B cell (primary cell): ENCODE measurements around the gene SLC27A1. TPM values are rescaled to one million over a fixed set of nuclear protein-coding genes. Genes with fewer than 3 reads are reported as not detected.
A peak's percentile ranks its signal among the peaks of the same experiment; 100 is the strongest.

ENCODE experiments used
- ATAC-seq: fragments of 200-7000 bp; cut with Tn5 transposase; one replicate; pipeline ENCODE4 v1.10.0; 2021; ENCODE audit warnings: low read depth, mild to moderate bottlenecking, moderate number of reproducible peaks, moderate library complexity
- CTCF ChIA-PET: fragments of 350-600 bp; sonication (Branson Sonifier 250); formaldehyde crosslinking; loops from one replicate; lab custom pipeline; 2021; ENCODE audit warnings: antibody characterized with exemption, inconsistent platforms; lab: Charles Lee
- POLR2A ChIA-PET: fragments of 350-600 bp; sonication (Branson Sonifier 250); formaldehyde crosslinking; loops from one replicate; lab custom pipeline; 2021; ENCODE audit warnings: antibody characterized with exemption; lab: Charles Lee
- DNase-seq: peaks from one replicate; pipeline ENCODE4 v3.0.0; 2013
- H2AFZ ChIP-seq: 2 replicates; pipeline ENCODE4 v1.6.1; 2012; ENCODE audit warnings: mild to moderate bottlenecking, low read depth, low read length; ENCODE audit not compliant: insufficient read depth, poor library complexity, severe bottlenecking
- H3K27ac ChIP-seq, 2 donors: 1 replicate in 1 of 2; 2 replicates in 1 of 2; pipeline ENCODE4 v1.5.1; 2012 to 2013; ENCODE audit warnings: low read length in 2 of 2, mild to moderate bottlenecking in 2 of 2, moderate library complexity in 1 of 2
- H3K27me3 ChIP-seq, 4 experiments: fragments of 200-600 bp in 1 of 4; sonication (generic) in 1 of 4; replicated peaks in 1 of 4; 1 replicate in 2 of 4; 2 replicates in 2 of 4; pipeline versions ENCODE4 v1.6.1 to v1.7.0; 2013 to 2016; ENCODE audit warnings: low read length in 3 of 4, mild to moderate bottlenecking in 2 of 4, mixed read lengths in 1 of 4, moderate library complexity in 1 of 4; ENCODE audit not compliant: insufficient read depth in 4 of 4, control insufficient read depth in 3 of 4; ENCODE audit errors: control extremely low read depth in 1 of 4
- H3K36me3 ChIP-seq, 2 experiments: replicated peaks in 1 of 2; 1 replicate in 1 of 2; 2 replicates in 1 of 2; pipeline versions ENCODE4 v1.6.1 to v1.7.1; 2013; ENCODE audit warnings: low read length in 1 of 2; ENCODE audit not compliant: insufficient read depth in 2 of 2, control insufficient read depth in 1 of 2; ENCODE audit errors: control extremely low read depth in 1 of 2, extremely low read depth in 1 of 2
- H3K4me1 ChIP-seq, 2 donors: fragments of 200-600 bp in 1 of 2; sonication (generic) in 1 of 2; 1 replicate in 1 of 2; 2 replicates in 1 of 2; pipeline versions ENCODE4 v1.5.1 to v1.6.1; 2013 to 2017; ENCODE audit warnings: low read length in 2 of 2; ENCODE audit not compliant: control insufficient read depth in 2 of 2, insufficient read depth in 2 of 2
- H3K4me2 ChIP-seq: replicated peaks from 2 replicates; pipeline ENCODE3; 2012; ENCODE audit warnings: mild to moderate bottlenecking, low read depth, low read length; ENCODE audit not compliant: poor library complexity, severe bottlenecking
- H3K4me3 ChIP-seq, 5 experiments: fragments of 200-600 bp in 1 of 5; sonication (generic) in 1 of 5; 1 replicate in 3 of 5; 2 replicates in 2 of 5; pipeline versions ENCODE4 v1.5.1 to v1.7.0; 2011 to 2016; ENCODE audit warnings: low read length in 4 of 5, mild to moderate bottlenecking in 4 of 5, low read depth in 2 of 5, control low read depth in 1 of 5, moderate library complexity in 1 of 5; ENCODE audit not compliant: insufficient read depth in 1 of 5; ENCODE audit errors: control extremely low read depth in 1 of 5, extremely low read depth in 1 of 5
- H3K79me2 ChIP-seq: fragments of 200-600 bp; sonication (generic); one replicate; pipeline ENCODE4 v1.6.0; 2016; ENCODE audit warnings: low read length; ENCODE audit not compliant: control insufficient read depth, insufficient read depth
- H3K9ac ChIP-seq: fragments of 200-600 bp; sonication (generic); 2 replicates; pipeline ENCODE4 v1.6.1; 2017; ENCODE audit warnings: mild to moderate bottlenecking, low read length, moderate library complexity
- H3K9me3 ChIP-seq, 3 donors: one replicate each; pipeline versions ENCODE4 v1.6.1 to v1.7.1; 2013; ENCODE audit warnings: low read length in 2 of 3; ENCODE audit not compliant: control insufficient read depth in 2 of 3, insufficient read depth in 1 of 3; ENCODE audit errors: control extremely low read depth in 1 of 3
- H4K20me1 ChIP-seq: 2 replicates; pipeline ENCODE4 v1.6.0; 2012; ENCODE audit warnings: mild to moderate bottlenecking, low read length; ENCODE audit not compliant: insufficient read depth, control insufficient read depth, poor library complexity, severe bottlenecking
- H3K27ac Mint-ChIP-seq: one replicate; pipeline ENCODE4 v1.8.0; 2021; ENCODE audit warnings: mixed read lengths
- H3K27me3 Mint-ChIP-seq: one replicate; pipeline ENCODE4 v1.8.0; 2021; ENCODE audit warnings: mixed read lengths
- H3K4me1 Mint-ChIP-seq: one replicate; pipeline ENCODE4 v1.8.0; 2021; ENCODE audit warnings: mixed read lengths
- H3K4me3 Mint-ChIP-seq: one replicate; pipeline ENCODE4 v1.8.0; 2021; ENCODE audit warnings: mixed read lengths
- H3K9me3 Mint-ChIP-seq: one replicate; pipeline ENCODE4 v1.8.0; 2022; ENCODE audit warnings: mixed read lengths; ENCODE audit not compliant: insufficient read depth
- EZH2 ChIP-seq: IDR thresholded peaks from 2 replicates; pipeline ENCODE4 v1.6.1; 2012; ENCODE audit warnings: borderline replicate concordance, low read depth, mild to moderate bottlenecking, moderate library complexity, low read length; ENCODE audit not compliant: insufficient read depth, poor library complexity, severe bottlenecking
- WGBS: methylation state at CpG from one replicate; pipeline ENCODE4 v1.1.5; 2013; ENCODE audit warnings: missing lambda C conversion rate; ENCODE audit not compliant: insufficient coverage; 5-methylcytosine and 5-hydroxymethylcytosine counted together
- intact Hi-C: fragments of 100-400 bp; cut with micrococcal nuclease; formaldehyde crosslinking; loops from one replicate; pipeline ENCODE4 v1.10.0; 2022
- polyA plus RNA-seq: library from polyadenylated mRNA; depleted of rRNA; stranded (reverse); fragments of >200 nt; gene quantifications from 2 replicates; pipeline ENCODE4 v1.2.3, GENCODE V29; 2012
- total RNA-seq, 2 donors: library from RNA; stranded (reverse); fragments of 120-200 nt in 1 of 2; gene quantifications; 1 replicate in 1 of 2; 2 replicates in 1 of 2; pipeline versions ENCODE4 v1.2.3 to v1.2.4, GENCODE V29; 2013 to 2022
- TF ChIP-seq, protein P1 (sequence below): fragments of 200-600 bp; IDR thresholded peaks from one replicate; pipeline ENCODE4 v1.8.0; 2022; ENCODE audit warnings: antibody characterized with exemption, mild to moderate bottlenecking

Gene SLC27A1
- total and polyA plus RNA-seq, 2 donors (not counting 1 experiment from before 2014, with no cell fraction given), result 5.1 to 9.5 TPM

DNA sequence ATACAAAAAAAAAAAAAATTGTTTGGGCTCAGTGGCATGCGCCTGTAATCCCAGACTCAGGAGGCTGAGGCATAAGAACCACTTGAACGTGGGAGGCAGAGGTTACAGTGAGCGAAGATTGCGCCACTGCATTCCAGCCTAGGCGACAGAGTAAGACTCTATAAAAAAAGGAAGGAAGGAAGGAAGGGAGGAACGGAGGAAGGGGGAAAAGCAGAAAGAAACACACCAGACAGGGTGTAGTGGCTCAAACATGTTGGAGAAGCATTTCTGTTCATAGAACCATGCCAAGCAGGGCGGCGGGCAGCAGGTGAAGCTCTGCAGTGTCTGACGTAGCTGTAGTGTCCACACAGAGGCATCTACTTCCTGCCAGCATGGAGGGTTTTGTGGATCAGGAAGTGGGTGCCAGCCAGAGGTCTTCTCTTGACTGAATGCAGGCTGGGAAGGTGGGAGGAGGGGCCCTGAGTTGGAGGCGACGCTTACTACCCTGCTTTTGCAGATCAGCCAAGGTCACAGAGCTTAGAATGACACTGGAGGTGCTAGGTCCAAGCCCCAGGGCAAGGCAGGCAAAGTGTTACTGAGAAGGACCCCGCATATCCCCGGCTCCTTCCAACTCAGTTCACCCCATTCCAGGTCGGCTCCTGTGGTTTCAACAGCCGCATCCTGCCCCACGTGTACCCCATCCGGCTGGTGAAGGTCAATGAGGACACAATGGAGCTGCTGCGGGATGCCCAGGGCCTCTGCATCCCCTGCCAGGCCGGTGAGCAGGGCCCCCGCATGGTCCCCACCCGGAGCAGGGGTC, 29.5 kb downstream of the SLC27A1 start:
- H2AFZ ChIP-seq, result no peak overlapping the region

More for the DNA sequence above, 29.5 kb downstream of the SLC27A1 start:
- TF ChIP-seq EZH2, result no peak
- TF ChIP-seq, protein P1, sequence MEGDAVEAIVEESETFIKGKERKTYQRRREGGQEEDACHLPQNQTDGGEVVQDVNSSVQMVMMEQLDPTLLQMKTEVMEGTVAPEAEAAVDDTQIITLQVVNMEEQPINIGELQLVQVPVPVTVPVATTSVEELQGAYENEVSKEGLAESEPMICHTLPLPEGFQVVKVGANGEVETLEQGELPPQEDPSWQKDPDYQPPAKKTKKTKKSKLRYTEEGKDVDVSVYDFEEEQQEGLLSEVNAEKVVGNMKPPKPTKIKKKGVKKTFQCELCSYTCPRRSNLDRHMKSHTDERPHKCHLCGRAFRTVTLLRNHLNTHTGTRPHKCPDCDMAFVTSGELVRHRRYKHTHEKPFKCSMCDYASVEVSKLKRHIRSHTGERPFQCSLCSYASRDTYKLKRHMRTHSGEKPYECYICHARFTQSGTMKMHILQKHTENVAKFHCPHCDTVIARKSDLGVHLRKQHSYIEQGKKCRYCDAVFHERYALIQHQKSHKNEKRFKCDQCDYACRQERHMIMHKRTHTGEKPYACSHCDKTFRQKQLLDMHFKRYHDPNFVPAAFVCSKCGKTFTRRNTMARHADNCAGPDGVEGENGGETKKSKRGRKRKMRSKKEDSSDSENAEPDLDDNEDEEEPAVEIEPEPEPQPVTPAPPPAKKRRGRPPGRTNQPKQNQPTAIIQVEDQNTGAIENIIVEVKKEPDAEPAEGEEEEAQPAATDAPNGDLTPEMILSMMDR, result no peak
- intact Hi-C loops, result loop anchor here (10.0 kb wide), 1 partner anchor 55 kb away; the partner anchor contains the start of gene COLGALT1
- Histone ChIP-seq H3K4me1 (peaks cover 7 to 21% of the 10 kb centered on the region in 2 donors), H3K4me3 (no peak overlapping the region), H3K79me2 (peaks cover 23% of the 10 kb centered on the region), H3K27me3 (no peaks in the 10 kb centered on the region), H4K20me1 (peaks cover 9% of the 10 kb centered on the region), H3K27ac (no peak overlapping the region), H3K4me2 (no peak overlapping the region), H3K36me3 (peaks cover 0 to 5% of the 10 kb centered on the region in 2 experiments), H3K9me3 (no peaks in the 10 kb centered on the region), H3K9ac (no peak overlapping the region)
- no peak for DNase-seq
- H3K4me3 Mint-ChIP-seq, result no peak overlapping the region
- H3K9me3 Mint-ChIP-seq, result no peaks in the 10 kb centered on the region
- no peaks in the 10 kb centered on the region for H3K27me3 Mint-ChIP-seq
- ChIA-PET CTCF (interaction anchor here (0.7 to 7.4 kb wide), 3 partner anchors 75 to 1631 kb away, joined by 3 to 79 read pairs (median 4); no protein-coding TSS in a partner anchor), POLR2A (no interaction called here)
- no peak for ATAC-seq
- H3K4me1 Mint-ChIP-seq, result peaks cover 25% of the 10 kb centered on the region
- WGBS, result 64% methylated on average over 21 of the region's 21 CpGs
- H3K27ac Mint-ChIP-seq, result peak overlapping the region; percentile 56
